ENCODE data around the gene RAI14.

- TF ChIP-seq CTCF (conservative IDR thresholded peaks at IDR 0.05; ENCODE audit: low read length) = no peak
- no peak for TF ChIP-seq EZH2phosphoT487 (IDR thresholded peaks at IDR 0.05; ENCODE audit: borderline replicate concordance, low read depth, low read length)
These were observed 177.0 kb downstream of the RAI14 start for GRCh38 chr5:34833090-34833489.
